DOHH2 (cell line): ENCODE results near the gene RNASE1.

Experiments
- H3F3A ChIP-seq: fragments of 200-600 bp; sonication (generic), shearing (Covaris generic); 2 replicates; pipeline ENCODE4 v1.6.0; 2016; ENCODE audit warnings: antibody characterized with exemption, mild to moderate bottlenecking; ENCODE audit not compliant: control insufficient read depth, insufficient read depth
- H3K27ac ChIP-seq: fragments of 200-600 bp; sonication (generic); 2 replicates; pipeline ENCODE4 v1.5.1; 2014; ENCODE audit warnings: low read depth, mild to moderate bottlenecking, low read length, moderate library complexity
- H3K27me3 ChIP-seq: fragments of 200-600 bp; sonication (generic); 2 replicates; pipeline ENCODE4 v1.6.1; 2014; ENCODE audit warnings: mild to moderate bottlenecking, low read length, mixed read lengths; ENCODE audit not compliant: control insufficient read depth
- H3K36me3 ChIP-seq: fragments of 200-600 bp; sonication (generic); 2 replicates; pipeline ENCODE4 v1.6.1; 2014; ENCODE audit warnings: mild to moderate bottlenecking, low read length, moderate library complexity, mixed read lengths; ENCODE audit not compliant: control insufficient read depth
- H3K4me1 ChIP-seq: fragments of 200-600 bp; sonication (generic); 2 replicates; pipeline ENCODE4 v1.6.1; 2014; ENCODE audit warnings: mild to moderate bottlenecking, low read length, mixed read lengths; ENCODE audit not compliant: control insufficient read depth
- H3K4me2 ChIP-seq: fragments of 200-600 bp; sonication (generic); 2 replicates; pipeline ENCODE4 v1.6.0; 2014; ENCODE audit warnings: mild to moderate bottlenecking, low read length, moderate library complexity
- H3K4me3 ChIP-seq: fragments of 200-600 bp; sonication (generic); 2 replicates; pipeline ENCODE4 v1.5.1; 2014; ENCODE audit warnings: mild to moderate bottlenecking, low read length, mixed read lengths
- H3K79me2 ChIP-seq: fragments of 200-600 bp; sonication (generic); 2 replicates; pipeline ENCODE4 v1.6.1; 2014; ENCODE audit warnings: mild to moderate bottlenecking, low read length, mixed read lengths; ENCODE audit not compliant: control insufficient read depth
- H3K9me2 ChIP-seq: fragments of 200-600 bp; sonication (generic); replicated peaks from 2 replicates; pipeline ENCODE4 v1.6.1; 2014; ENCODE audit warnings: mild to moderate bottlenecking, low read length, mixed read lengths; ENCODE audit not compliant: control insufficient read depth
- H3K9me3 ChIP-seq: fragments of 200-600 bp; sonication (generic); 2 replicates; pipeline ENCODE4 v1.6.1; 2014; ENCODE audit warnings: antibody characterized with exemption, low read length, mixed read lengths; ENCODE audit not compliant: control insufficient read depth, insufficient read depth
- H4K20me1 ChIP-seq: fragments of 200-600 bp; sonication (generic); 2 replicates; pipeline ENCODE4 v1.6.0; 2014; ENCODE audit warnings: low read depth, mild to moderate bottlenecking, antibody characterized with exemption, low read length, moderate library complexity; ENCODE audit not compliant: control insufficient read depth, insufficient read depth
- CTCF ChIP-seq: fragments of 200-600 bp; sonication (generic); IDR thresholded peaks from one replicate; pipeline ENCODE4 v1.5.1; 2014; ENCODE audit warnings: antibody characterized with exemption, mild to moderate bottlenecking, low read depth, low read length; ENCODE audit not compliant: poor library complexity, severe bottlenecking
- EZH2phosphoT487 ChIP-seq: fragments of 200-600 bp; sonication (generic); IDR thresholded peaks from 2 replicates; pipeline ENCODE4 v1.6.1; 2017; ENCODE audit warnings: borderline replicate concordance, mild to moderate bottlenecking, antibody characterized with exemption, low read length, moderate library complexity, mixed read lengths

RNASE1 gene

GRCh38 chr14:20755037-20755436, 47.6 kb downstream of the RNASE1 start:
- Histone ChIP-seq H3K36me3 (no peaks in the 10 kb centered on the region), H3K4me2 (no peak overlapping the region), H3K4me3 (no peak overlapping the region), H3F3A (no peaks in the 10 kb centered on the region), H3K79me2 (no peaks in the 10 kb centered on the region), H3K27me3 (no peaks in the 10 kb centered on the region), H3K4me1 (no peaks in the 10 kb centered on the region), H3K27ac (no peak overlapping the region), H4K20me1 (no peaks in the 10 kb centered on the region), H3K9me3 (peaks cover 6% of the 10 kb centered on the region; the same call in 1 of the 2 replicates), H3K9me2 (no peaks in the 10 kb centered on the region)
- TF ChIP-seq EZH2phosphoT487 = no peak
- no peak for TF ChIP-seq CTCF

GRCh38 chr14:20754308-20754707, 48.3 kb downstream of the RNASE1 start:
- TF ChIP-seq CTCF (no peak), EZH2phosphoT487 (no peak)
- no peaks in the 10 kb centered on the region for H4K20me1 ChIP-seq
- H3F3A ChIP-seq = no peaks in the 10 kb centered on the region
- no peaks in the 10 kb centered on the region for H3K27me3 ChIP-seq
- H3K9me3 ChIP-seq = peaks cover 6% of the 10 kb centered on the region; the same call in 1 of the 2 replicates
- H3K9me2 ChIP-seq = no peaks in the 10 kb centered on the region
- H3K4me2 ChIP-seq = no peak overlapping the region
- no peaks in the 10 kb centered on the region for H3K4me1 ChIP-seq
- H3K4me3 ChIP-seq = no peak overlapping the region
- H3K27ac ChIP-seq = no peak overlapping the region
- no peaks in the 10 kb centered on the region for H3K79me2 ChIP-seq
- no peaks in the 10 kb centered on the region for H3K36me3 ChIP-seq

GRCh38 chr14:20751963-20752562, 50.6 kb downstream of the RNASE1 start:
- no peak for TF ChIP-seq CTCF
- no peak for TF ChIP-seq EZH2phosphoT487
- peaks cover 6% of the 10 kb centered on the region; the same call in 1 of the 2 replicates for H3K9me3 ChIP-seq
- H3K79me2 ChIP-seq = no peaks in the 10 kb centered on the region
- no peaks in the 10 kb centered on the region for H4K20me1 ChIP-seq
- H3K9me2 ChIP-seq = no peaks in the 10 kb centered on the region
- H3K36me3 ChIP-seq = no peaks in the 10 kb centered on the region
- H3K27me3 ChIP-seq = no peaks in the 10 kb centered on the region
- no peaks in the 10 kb centered on the region for H3K4me1 ChIP-seq
- no peak overlapping the region for H3K27ac ChIP-seq
- H3F3A ChIP-seq = no peaks in the 10 kb centered on the region
- H3K4me2 ChIP-seq = no peak overlapping the region
- H3K4me3 ChIP-seq = no peak overlapping the region
